GM23338 (cell line): ENCODE results near the gene TTC28. TPM values are rescaled to one million over a fixed set of nuclear protein-coding genes. Genes with fewer than 3 reads are reported as not detected.
A peak's percentile ranks its signal among the peaks of the same experiment; 100 is the strongest.

Experiments used
- ATAC-seq: fragments of 200-7000 bp; cut with Tn5 transposase; 3 replicates; pipeline ENCODE4 v1.9.1; 2020
- DNase-seq: peaks from one replicate; pipeline ENCODE4 v3.0.0-alpha.2; 2015; ENCODE audit warnings: low spot score
- H2AFZ ChIP-seq: fragments of 200-600 bp; sonication (generic); 2 replicates; pipeline ENCODE4 v1.8.0; 2016; ENCODE audit warnings: antibody characterized with exemption, mild to moderate bottlenecking, moderate library complexity
- H3F3A ChIP-seq: fragments of 200-600 bp; sonication (generic); replicated peaks from 2 replicates; pipeline ENCODE4 v1.8.0; 2017; ENCODE audit warnings: antibody characterized with exemption, mixed run types, low read depth
- H3K27ac ChIP-seq: fragments of 200-600 bp; sonication (generic); 2 replicates; pipeline ENCODE4 v1.6.1; 2016; ENCODE audit warnings: low read depth
- H3K27me3 ChIP-seq: fragments of 200-600 bp; sonication (generic); 2 replicates; pipeline ENCODE4 v1.8.0; 2016; ENCODE audit warnings: mild to moderate bottlenecking, mixed run types, moderate library complexity; ENCODE audit not compliant: insufficient read depth
- H3K36me3 ChIP-seq: fragments of 200-600 bp; sonication (generic); 2 replicates; pipeline ENCODE4 v1.8.0; 2016; ENCODE audit warnings: mild to moderate bottlenecking; ENCODE audit not compliant: insufficient read depth
- H3K4me1 ChIP-seq: fragments of 200-600 bp; sonication (generic); 2 replicates; pipeline ENCODE4 v1.8.0; 2016; ENCODE audit warnings: mild to moderate bottlenecking, moderate library complexity; ENCODE audit not compliant: insufficient read depth
- H3K4me2 ChIP-seq: fragments of 200-600 bp; sonication (generic); 2 replicates; pipeline ENCODE4 v1.7.1; 2017; ENCODE audit warnings: mixed run types
- H3K4me3 ChIP-seq: fragments of 200-600 bp; sonication (generic); 2 replicates; pipeline ENCODE4 v1.6.1; 2016; ENCODE audit warnings: mixed run types
- H3K79me2 ChIP-seq: fragments of 200-600 bp; sonication (generic); replicated peaks from 2 replicates; pipeline ENCODE4 v1.8.0; 2017; ENCODE audit warnings: mild to moderate bottlenecking; ENCODE audit not compliant: insufficient read depth
- H3K9me2 ChIP-seq: fragments of 200-600 bp; sonication (generic); 2 replicates; pipeline ENCODE4 v1.8.0; 2017; ENCODE audit not compliant: insufficient read depth
- H4K20me1 ChIP-seq: fragments of 200-600 bp; sonication (generic); replicated peaks from 2 replicates; pipeline ENCODE4 v1.8.0; 2017; ENCODE audit warnings: mild to moderate bottlenecking; ENCODE audit not compliant: insufficient read depth
- H3K27ac Mint-ChIP-seq: 2 replicates; pipeline ENCODE4 v1.8.0; 2020; ENCODE audit warnings: inconsistent platforms, mild to moderate bottlenecking, moderate library complexity, mixed read lengths
- H3K27me3 Mint-ChIP-seq: 3 replicates; pipeline ENCODE4 v1.8.0; 2022; ENCODE audit warnings: low read depth, mild to moderate bottlenecking, moderate library complexity, mixed read lengths, inconsistent platforms; ENCODE audit not compliant: insufficient read depth, poor library complexity
- H3K36me3 Mint-ChIP-seq: 3 replicates; pipeline ENCODE4 v1.8.0; 2021; ENCODE audit warnings: low read depth, mild to moderate bottlenecking, inconsistent platforms, moderate library complexity, mixed read lengths
- H3K4me1 Mint-ChIP-seq: 3 replicates; pipeline ENCODE4 v1.8.0; 2020; ENCODE audit warnings: mild to moderate bottlenecking, inconsistent platforms, mixed read lengths
- H3K4me3 Mint-ChIP-seq: 3 replicates; pipeline ENCODE4 v1.8.0; 2021; ENCODE audit warnings: moderate library complexity, mild to moderate bottlenecking, inconsistent platforms, mixed read lengths
- H3K9me3 Mint-ChIP-seq: 3 replicates; pipeline ENCODE4 v1.8.0; 2020; ENCODE audit warnings: moderate library complexity, mild to moderate bottlenecking, inconsistent platforms, mixed read lengths
- CREB1 ChIP-seq: fragments of 250-450 bp; sonication (Bioruptor Pico); IDR thresholded peaks from 2 replicates; pipeline ENCODE4 v1.5.0; 2020; ENCODE audit warnings: low read depth, mild to moderate bottlenecking, moderate library complexity
- CTCF ChIP-seq, 2 experiments: fragments of 200-600 bp in 1 of 2; sonication (generic) in 1 of 2; conservative IDR thresholded peaks; 2 replicates each; pipeline versions ENCODE4 v1.5.1 to v1.6.1; 2016 to 2017; ENCODE audit warnings: antibody characterized with exemption in 2 of 2, low read depth in 2 of 2, mild to moderate bottlenecking in 2 of 2, moderate library complexity in 1 of 2
- ETS1 ChIP-seq: IDR thresholded peaks from 2 replicates; pipeline ENCODE4 v1.6.1; 2016; ENCODE audit warnings: antibody characterized with exemption
- EZH2 ChIP-seq: fragments of 200-600 bp; sonication (generic); IDR thresholded peaks from one replicate; pipeline ENCODE4 v1.8.0; 2017; ENCODE audit warnings: antibody characterized with exemption, mild to moderate bottlenecking, low read depth; ENCODE audit not compliant: unreplicated experiment
- EZH2phosphoT487 ChIP-seq: fragments of 200-600 bp; sonication (generic); IDR thresholded peaks from one replicate; pipeline ENCODE4 v1.8.1; 2018; ENCODE audit warnings: antibody characterized with exemption; ENCODE audit not compliant: unreplicated experiment
- JUNB ChIP-seq: IDR thresholded peaks from one replicate; pipeline ENCODE4 v1.6.1; 2016; ENCODE audit warnings: antibody characterized with exemption; ENCODE audit not compliant: unreplicated experiment
- NANOG ChIP-seq: IDR thresholded peaks from 2 replicates; pipeline ENCODE4 v1.6.1; 2016; ENCODE audit warnings: antibody characterized with exemption, borderline replicate concordance
- POLR2AphosphoS5 ChIP-seq: IDR thresholded peaks from 2 replicates; pipeline ENCODE4 v1.6.1; 2016; ENCODE audit warnings: antibody characterized with exemption, low read depth
- STAT1 ChIP-seq: IDR thresholded peaks from one replicate; pipeline ENCODE4 v1.6.1; 2016; ENCODE audit warnings: antibody characterized with exemption; ENCODE audit not compliant: unreplicated experiment
- ZNF114 ChIP-seq: fragments of 250-450 bp; sonication (Bioruptor Pico); IDR thresholded peaks from 2 replicates; pipeline ENCODE4 v1.5.0; 2020; ENCODE audit warnings: mild to moderate bottlenecking, moderate library complexity
- ZNF331 ChIP-seq: fragments of 250-450 bp; sonication (Bioruptor Pico); IDR thresholded peaks from 2 replicates; pipeline ENCODE4 v1.5.0; 2020; ENCODE audit warnings: low read depth, mild to moderate bottlenecking, moderate library complexity
- ZNF462 ChIP-seq: fragments of 250-450 bp; sonication (Bioruptor Pico); IDR thresholded peaks from 2 replicates; pipeline ENCODE4 v1.5.0; 2020; ENCODE audit warnings: mild to moderate bottlenecking, moderate library complexity
- polyA plus RNA-seq: library from polyadenylated mRNA; unstranded; fragments of >200 nt; fragmentation: Nextera tagmentation; extraction: Ambion mirVana; gene quantifications from 2 replicates; pipeline ENCODE4 v1.2.1, GENCODE V29; 2016
- total RNA-seq: library from RNA; depleted of rRNA; stranded (reverse); fragments of >200 nt; shearing (Covaris generic); gene quantifications from 2 replicates; pipeline ENCODE4 v1.2.3, GENCODE V29; 2014
- TF ChIP-seq, protein P1 (sequence below): IDR thresholded peaks from one replicate; pipeline ENCODE4 v1.6.1; 2018; ENCODE audit warnings: antibody characterized with exemption; ENCODE audit not compliant: unreplicated experiment

Gene TTC28
- total and polyA plus RNA-seq, 2 experiments from 2014 or later = 4.5 to 16.1 TPM

DNA sequence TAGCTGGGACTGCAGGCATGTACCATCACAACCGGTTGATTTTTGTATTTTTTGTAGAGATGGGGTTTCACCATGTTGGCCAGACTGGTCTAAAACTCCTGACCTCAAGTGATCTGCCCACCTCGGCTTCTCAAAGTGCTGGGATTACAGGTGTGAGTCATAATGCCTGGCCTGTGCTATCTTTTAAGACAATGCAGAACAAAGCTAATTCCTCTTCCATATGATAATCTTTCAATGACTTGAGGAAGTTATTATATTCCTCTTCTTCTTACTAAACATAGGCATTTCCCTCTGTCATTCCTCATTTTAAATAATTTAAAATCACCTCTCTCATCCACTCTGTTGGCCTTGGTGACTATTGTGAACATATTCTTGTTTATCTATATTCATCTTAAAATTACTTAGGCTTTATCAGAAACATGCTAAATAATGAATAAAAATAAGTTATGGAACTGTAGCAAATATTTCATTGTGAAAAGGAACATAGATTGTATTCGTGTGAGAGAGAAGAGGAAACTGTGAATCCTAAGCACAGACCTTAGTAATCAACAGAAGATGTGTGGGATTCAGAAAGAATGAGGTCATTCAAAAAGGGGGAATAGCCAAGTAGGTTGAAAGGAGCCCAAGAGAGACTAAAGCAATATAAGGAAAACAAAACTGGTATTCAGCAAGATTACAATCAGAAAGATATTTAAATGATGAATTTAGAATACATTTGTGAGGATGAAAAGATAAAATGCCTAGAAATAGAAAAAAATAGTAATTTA is 269.4 kb downstream of the TTC28 start:
- H3K9me3 Mint-ChIP-seq = peaks cover 2% of the 10 kb centered on the region; the same call in 2 of the 3 replicates

More for the DNA sequence above, 269.4 kb downstream of the TTC28 start:
- Histone ChIP-seq H3K27me3 (no peaks in the 10 kb centered on the region), H3K9me2 (no peaks in the 10 kb centered on the region), H3K4me2 (no peak overlapping the region), H3F3A (no peaks in the 10 kb centered on the region), H2AFZ (no peak overlapping the region), H3K79me2 (no peaks in the 10 kb centered on the region), H4K20me1 (no peaks in the 10 kb centered on the region), H3K4me3 (no peak overlapping the region), H3K27ac (no peak overlapping the region), H3K4me1 (no peaks in the 10 kb centered on the region), H3K36me3 (no peaks in the 10 kb centered on the region)
- Mint-ChIP-seq H3K4me3 (no peak overlapping the region), H3K27me3 (no peaks in the 10 kb centered on the region), H3K36me3 (peaks cover 3% of the 10 kb centered on the region; the same call in 2 of the 3 replicates), H3K4me1 (peaks cover 4% of the 10 kb centered on the region; the same call in 2 of the 3 replicates), H3K27ac (no peak overlapping the region)
- peak; percentile 24 for DNase-seq
- TF ChIP-seq ZNF462 (CRISPR knock-in tag) (no peak), ZNF114 (CRISPR knock-in tag) (no peak), EZH2phosphoT487 (no peak), STAT1 (no peak), CREB1 (CRISPR knock-in tag) (no peak), EZH2 (no peak), ZNF331 (CRISPR knock-in tag) (no peak), POLR2AphosphoS5 (no peak), CTCF (conservative IDR thresholded peaks at IDR 0.05; ENCODE audit: low read depth in 2 of 2) (no peak), ETS1 (no peak), JUNB (no peak), NANOG (no peak)
- TF ChIP-seq, protein P1, sequence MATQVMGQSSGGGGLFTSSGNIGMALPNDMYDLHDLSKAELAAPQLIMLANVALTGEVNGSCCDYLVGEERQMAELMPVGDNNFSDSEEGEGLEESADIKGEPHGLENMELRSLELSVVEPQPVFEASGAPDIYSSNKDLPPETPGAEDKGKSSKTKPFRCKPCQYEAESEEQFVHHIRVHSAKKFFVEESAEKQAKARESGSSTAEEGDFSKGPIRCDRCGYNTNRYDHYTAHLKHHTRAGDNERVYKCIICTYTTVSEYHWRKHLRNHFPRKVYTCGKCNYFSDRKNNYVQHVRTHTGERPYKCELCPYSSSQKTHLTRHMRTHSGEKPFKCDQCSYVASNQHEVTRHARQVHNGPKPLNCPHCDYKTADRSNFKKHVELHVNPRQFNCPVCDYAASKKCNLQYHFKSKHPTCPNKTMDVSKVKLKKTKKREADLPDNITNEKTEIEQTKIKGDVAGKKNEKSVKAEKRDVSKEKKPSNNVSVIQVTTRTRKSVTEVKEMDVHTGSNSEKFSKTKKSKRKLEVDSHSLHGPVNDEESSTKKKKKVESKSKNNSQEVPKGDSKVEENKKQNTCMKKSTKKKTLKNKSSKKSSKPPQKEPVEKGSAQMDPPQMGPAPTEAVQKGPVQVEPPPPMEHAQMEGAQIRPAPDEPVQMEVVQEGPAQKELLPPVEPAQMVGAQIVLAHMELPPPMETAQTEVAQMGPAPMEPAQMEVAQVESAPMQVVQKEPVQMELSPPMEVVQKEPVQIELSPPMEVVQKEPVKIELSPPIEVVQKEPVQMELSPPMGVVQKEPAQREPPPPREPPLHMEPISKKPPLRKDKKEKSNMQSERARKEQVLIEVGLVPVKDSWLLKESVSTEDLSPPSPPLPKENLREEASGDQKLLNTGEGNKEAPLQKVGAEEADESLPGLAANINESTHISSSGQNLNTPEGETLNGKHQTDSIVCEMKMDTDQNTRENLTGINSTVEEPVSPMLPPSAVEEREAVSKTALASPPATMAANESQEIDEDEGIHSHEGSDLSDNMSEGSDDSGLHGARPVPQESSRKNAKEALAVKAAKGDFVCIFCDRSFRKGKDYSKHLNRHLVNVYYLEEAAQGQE = no peak
- ATAC-seq = peak; percentile 39; the same call in 1 of the 3 replicates
